Kidney (tissue), 14 donors: ENCODE results near the gene FOXN3. TPM values are rescaled to one million over a fixed set of nuclear protein-coding genes. Genes with fewer than 3 reads are reported as not detected.

Source experiments
- DNase-seq, 5 donors: peaks; one replicate each; pipeline ENCODE4 v3.0.0-alpha.2; 2013 to 2020
- FAIRE-seq: peaks from 2 replicates; lab custom pipeline; 2012; peaks lifted over from hg19 to GRCh38; lab: Jason Lieb, UNC
- H3K27ac ChIP-seq, 2 donors: one replicate each; pipeline ENCODE4 v1.7.0; 2013; ENCODE audit warnings: low read depth in 2 of 2, low read length in 2 of 2, inconsistent platforms in 1 of 2
- H3K27me3 ChIP-seq: one replicate; pipeline ENCODE4 v1.7.1; 2013; ENCODE audit warnings: low read length, inconsistent platforms; ENCODE audit not compliant: control insufficient read depth, insufficient read depth
- H3K36me3 ChIP-seq, 3 donors: one replicate each; pipeline versions ENCODE4 v1.7.0 to v1.7.1; 2013; ENCODE audit warnings: low read length in 3 of 3, control low read depth in 1 of 3, inconsistent platforms in 1 of 3; ENCODE audit not compliant: insufficient read depth in 3 of 3, control insufficient read depth in 2 of 3
- H3K4me1 ChIP-seq, 3 donors: one replicate each; pipeline versions ENCODE4 v1.7.0 to v1.7.1; 2013; ENCODE audit warnings: low read length in 3 of 3, inconsistent platforms in 1 of 3, low read depth in 1 of 3; ENCODE audit not compliant: control insufficient read depth in 2 of 3, insufficient read depth in 2 of 3
- H3K4me3 ChIP-seq, 3 donors: one replicate each; pipeline versions ENCODE4 v1.7.0 to v1.8.1; 2013; ENCODE audit warnings: low read length in 3 of 3, control low read depth in 1 of 3, inconsistent platforms in 1 of 3
- H3K9ac ChIP-seq, 3 donors: one replicate each; pipeline versions ENCODE4 v1.7.0 to v1.7.1; 2013; ENCODE audit warnings: low read length in 3 of 3, control low read depth in 1 of 3, inconsistent platforms in 1 of 3
- H3K9me3 ChIP-seq, 3 donors: one replicate each; pipeline versions ENCODE4 v1.7.0 to v1.7.1; 2013; ENCODE audit warnings: low read length in 3 of 3, control low read depth in 1 of 3, inconsistent platforms in 1 of 3; ENCODE audit not compliant: control insufficient read depth in 2 of 3, insufficient read depth in 1 of 3
- intact Hi-C: fragments of 100-400 bp; cut with DNase I; formaldehyde crosslinking; loops from one replicate; pipeline ENCODE4 v1.11.1; 2022
- polyA plus RNA-seq: library from polyadenylated mRNA; stranded (reverse); fragments of 350-450 nt; fragmentation: Illumina TruSeq; extraction: RNeasy Lipid Tissue Mini Kit (QIAGEN cat#74804); gene quantifications from one replicate; pipeline ENCODE4 v1.2.3, GENCODE V29; 2014; ENCODE audit warnings: low read depth, low replicate concordance; ENCODE audit not compliant: insufficient read depth
- total RNA-seq: library from RNA; stranded (reverse); fragmentation: NEBNext Ultra II Directional; extraction: Animal tissue kit (Norgen Biotek cat#: 25700); gene quantifications from one replicate; pipeline ENCODE4 v1.2.1, GENCODE V29; 2021
- TF ChIP-seq, protein P1 (sequence below): IDR thresholded peaks from 3 replicates; pipeline ENCODE4 v1.5.1; 2012; ENCODE audit warnings: mild to moderate bottlenecking, moderate library complexity, borderline replicate concordance; ENCODE audit not compliant: insufficient read depth; ENCODE audit errors: extremely low read depth
- donor health status: control.
- donor health status: control.
- donor health status: control.
- donor health status: control.
- donor health status: control.
- donor health status: DM: yes; HTN: yes; CAD: no.
- donor health status: Normal renal cell carcinoma (clear cell type).

The FOXN3 gene
- total and polyA plus RNA-seq, 2 donors from 2014 or later = 6.4 to 50.1 TPM

DNA sequence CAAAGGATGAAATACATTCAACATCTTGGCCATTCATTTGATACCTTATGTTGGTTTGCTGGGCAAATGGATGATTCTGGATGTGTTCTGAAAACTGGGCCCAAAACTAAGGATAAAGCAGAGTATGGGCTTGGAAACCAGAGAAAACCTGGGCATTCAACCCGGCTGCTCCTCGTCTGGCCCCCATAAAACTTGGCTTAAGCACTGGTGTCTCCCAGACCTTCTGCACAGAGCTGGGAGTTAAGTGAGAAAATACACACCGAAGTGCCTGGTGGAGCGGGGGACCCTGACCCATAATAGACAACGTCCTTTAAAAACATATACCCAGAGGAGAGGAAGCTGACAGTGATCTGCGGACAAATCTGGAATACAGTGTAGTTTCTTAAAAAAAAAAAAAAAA is 112.5 kb downstream of the FOXN3 start:
- H3K4me1 ChIP-seq = peaks cover 4 to 25% (median 13%) of the 10 kb centered on the region in 3 donors
- TF ChIP-seq, protein P1, sequence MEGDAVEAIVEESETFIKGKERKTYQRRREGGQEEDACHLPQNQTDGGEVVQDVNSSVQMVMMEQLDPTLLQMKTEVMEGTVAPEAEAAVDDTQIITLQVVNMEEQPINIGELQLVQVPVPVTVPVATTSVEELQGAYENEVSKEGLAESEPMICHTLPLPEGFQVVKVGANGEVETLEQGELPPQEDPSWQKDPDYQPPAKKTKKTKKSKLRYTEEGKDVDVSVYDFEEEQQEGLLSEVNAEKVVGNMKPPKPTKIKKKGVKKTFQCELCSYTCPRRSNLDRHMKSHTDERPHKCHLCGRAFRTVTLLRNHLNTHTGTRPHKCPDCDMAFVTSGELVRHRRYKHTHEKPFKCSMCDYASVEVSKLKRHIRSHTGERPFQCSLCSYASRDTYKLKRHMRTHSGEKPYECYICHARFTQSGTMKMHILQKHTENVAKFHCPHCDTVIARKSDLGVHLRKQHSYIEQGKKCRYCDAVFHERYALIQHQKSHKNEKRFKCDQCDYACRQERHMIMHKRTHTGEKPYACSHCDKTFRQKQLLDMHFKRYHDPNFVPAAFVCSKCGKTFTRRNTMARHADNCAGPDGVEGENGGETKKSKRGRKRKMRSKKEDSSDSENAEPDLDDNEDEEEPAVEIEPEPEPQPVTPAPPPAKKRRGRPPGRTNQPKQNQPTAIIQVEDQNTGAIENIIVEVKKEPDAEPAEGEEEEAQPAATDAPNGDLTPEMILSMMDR = no peak
- DNase-seq (peak in 1 of 5 donors; percentile 30), FAIRE-seq (no peak)
- intact Hi-C loops = no loop called here
- H3K27me3 ChIP-seq = no peaks in the 10 kb centered on the region
- H3K9ac ChIP-seq = no peak overlapping the region
- no peaks in the 10 kb centered on the region for H3K36me3 ChIP-seq
- H3K27ac ChIP-seq = peak overlapping the region; percentile 78 to 97
- no peaks in the 10 kb centered on the region for H3K9me3 ChIP-seq
- no peak overlapping the region for H3K4me3 ChIP-seq

DNA sequence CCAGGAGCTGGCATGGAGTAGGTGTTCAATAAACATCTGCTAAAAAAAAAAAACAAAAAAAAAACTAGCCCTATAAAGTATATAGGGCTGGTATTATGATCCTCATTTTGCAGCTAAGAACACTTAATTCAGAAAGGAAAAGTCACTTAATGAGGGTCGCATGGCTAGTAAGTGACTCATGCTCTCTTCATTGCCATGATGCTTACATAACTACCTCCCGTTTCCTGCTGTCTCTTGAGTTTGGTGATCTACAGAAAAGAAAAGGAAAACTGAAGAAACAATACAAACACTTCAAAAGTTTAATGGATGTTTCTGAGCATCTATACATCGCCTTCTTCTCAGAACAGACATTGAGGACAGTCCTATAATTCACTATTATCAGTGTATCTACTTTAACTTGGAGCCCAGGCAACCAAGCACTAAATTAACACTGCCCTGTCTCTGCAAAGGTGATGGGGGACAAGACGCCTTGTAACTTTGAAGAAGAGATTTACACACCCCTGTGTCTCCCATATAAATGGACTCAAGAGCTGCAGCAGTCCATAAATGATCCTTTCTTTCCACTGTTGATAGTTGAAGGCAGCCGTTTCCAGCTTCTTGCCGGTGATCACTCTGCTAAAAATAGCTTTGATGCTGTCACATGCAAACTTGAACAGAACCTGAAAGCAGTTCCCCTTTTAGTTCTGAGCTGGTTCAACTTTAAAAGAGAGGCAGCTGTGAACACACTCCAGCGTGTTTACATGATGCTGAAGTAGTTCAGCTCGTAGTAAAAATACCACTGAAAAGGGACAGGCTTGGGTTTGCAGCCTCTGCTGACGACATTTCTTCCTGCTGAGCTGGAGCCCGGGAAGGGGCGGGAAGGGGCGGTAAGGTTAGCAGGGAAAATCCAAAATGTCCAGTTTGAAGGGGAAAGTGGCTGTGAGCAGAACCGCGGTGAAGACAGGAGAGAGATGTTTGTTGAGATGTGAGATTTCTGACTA is 113.3 kb downstream of the FOXN3 start:
- no peak for FAIRE-seq
- DNase-seq = peak; percentile 62 to 95 (median 84)
- peak overlapping the region in 2 of 3 donors; percentile 14 to 24 for H3K9ac ChIP-seq
- TF ChIP-seq, protein P1 = no peak
- H3K4me1 ChIP-seq = peaks cover 4 to 25% (median 13%) of the 10 kb centered on the region in 3 donors
- intact Hi-C loops = no loop called here
- no peaks in the 10 kb centered on the region for H3K9me3 ChIP-seq
- H3K4me3 ChIP-seq = peak overlapping the region; percentile 5 to 28 (median 19)
- no peaks in the 10 kb centered on the region for H3K27me3 ChIP-seq
- H3K27ac ChIP-seq = peak overlapping the region; percentile 76 to 97
- H3K36me3 ChIP-seq = no peaks in the 10 kb centered on the region

DNA sequence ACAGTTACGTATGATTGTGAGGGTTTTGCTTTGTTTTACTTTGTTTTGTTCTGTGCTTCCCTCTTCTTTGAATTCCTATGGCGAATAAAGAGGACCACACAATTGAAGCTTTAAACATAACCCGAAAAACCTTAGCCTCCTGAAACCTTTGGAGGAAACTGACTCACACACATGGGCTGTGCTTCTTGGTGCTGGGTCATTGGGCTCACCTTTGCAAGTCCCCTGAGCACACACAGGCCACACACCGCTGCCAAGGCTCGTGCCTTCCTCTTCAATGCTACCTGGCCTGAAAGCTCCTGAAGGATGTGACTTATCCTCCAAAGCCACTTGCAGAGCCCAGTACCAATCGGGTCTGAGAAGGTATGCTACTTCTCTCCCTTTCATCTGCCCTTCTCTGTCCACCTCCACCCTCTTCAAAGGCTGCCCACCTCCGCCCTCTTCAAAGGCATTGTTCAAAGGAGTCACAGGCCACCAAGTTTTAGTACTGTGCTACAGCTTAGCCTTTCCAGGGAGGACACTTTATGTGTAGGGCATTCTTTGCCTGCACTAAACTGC is 114.6 kb downstream of the FOXN3 start:
- Histone ChIP-seq H3K4me1 (peaks cover 4 to 25% (median 13%) of the 10 kb centered on the region in 3 donors), H3K9me3 (no peaks in the 10 kb centered on the region), H3K36me3 (no peaks in the 10 kb centered on the region), H3K9ac (no peak overlapping the region), H3K27ac (peak overlapping the region; percentile 29 to 97), H3K4me3 (no peak overlapping the region), H3K27me3 (no peaks in the 10 kb centered on the region)
- intact Hi-C loops = no loop called here
- DNase-seq = peak in 2 of 5 donors; percentile 20 to 31
- TF ChIP-seq, protein P1 = no peak
- no peak for FAIRE-seq
